SK-N-SH (cell line): ENCODE data around the gene PTPRK.

Experiments used
- EP300 ChIP-seq, 2 experiments: IDR thresholded peaks; 2 replicates each; pipeline versions ENCODE4 v1.4.0 to v1.6.1; 2012; ENCODE audit warnings: borderline replicate concordance in 1 of 2, low read depth in 1 of 2, low read length in 1 of 2
- FOSL2 ChIP-seq: IDR thresholded peaks from 2 replicates; pipeline ENCODE4 v1.4.0; 2012; ENCODE audit warnings: low read depth, mild to moderate bottlenecking, moderate library complexity, borderline replicate concordance
- GABPA ChIP-seq: IDR thresholded peaks from 2 replicates; pipeline ENCODE4 v1.4.0; 2012; ENCODE audit warnings: low read depth, mild to moderate bottlenecking
- NRF1 ChIP-seq: IDR thresholded peaks from 2 replicates; pipeline ENCODE4 v1.6.1; 2012; ENCODE audit warnings: low read depth, mild to moderate bottlenecking, low read length
- REST ChIP-seq: IDR thresholded peaks from 2 replicates; pipeline ENCODE4 v1.6.1; 2012; ENCODE audit warnings: mild to moderate bottlenecking, low read depth, low read length, moderate library complexity
- SMC3 ChIP-seq: IDR thresholded peaks from 2 replicates; pipeline ENCODE4 v1.6.1; 2012; ENCODE audit warnings: low read depth, low read length, improper control_type of control experiment
- TAF1 ChIP-seq: IDR thresholded peaks from 2 replicates; pipeline ENCODE4 v1.6.1; 2012; ENCODE audit warnings: low read depth, mild to moderate bottlenecking, low read length, moderate library complexity, borderline replicate concordance
- TEAD4 ChIP-seq: IDR thresholded peaks from 2 replicates; pipeline ENCODE4 v1.4.0; 2012; ENCODE audit warnings: mild to moderate bottlenecking, borderline replicate concordance; ENCODE audit not compliant: insufficient read depth
- USF2 ChIP-seq: fragments of 150-350 bp; IDR thresholded peaks from 2 replicates; pipeline ENCODE4 v1.6.1; 2017; ENCODE audit warnings: antibody characterized with exemption, low read length, low read depth, borderline replicate concordance
- TF ChIP-seq, protein P1 (sequence below): fragments of 200-600 bp; sonication (generic); IDR thresholded peaks from 2 replicates; pipeline ENCODE4 v1.6.1; 2017; ENCODE audit warnings: antibody characterized with exemption, mild to moderate bottlenecking, moderate library complexity

DNA sequence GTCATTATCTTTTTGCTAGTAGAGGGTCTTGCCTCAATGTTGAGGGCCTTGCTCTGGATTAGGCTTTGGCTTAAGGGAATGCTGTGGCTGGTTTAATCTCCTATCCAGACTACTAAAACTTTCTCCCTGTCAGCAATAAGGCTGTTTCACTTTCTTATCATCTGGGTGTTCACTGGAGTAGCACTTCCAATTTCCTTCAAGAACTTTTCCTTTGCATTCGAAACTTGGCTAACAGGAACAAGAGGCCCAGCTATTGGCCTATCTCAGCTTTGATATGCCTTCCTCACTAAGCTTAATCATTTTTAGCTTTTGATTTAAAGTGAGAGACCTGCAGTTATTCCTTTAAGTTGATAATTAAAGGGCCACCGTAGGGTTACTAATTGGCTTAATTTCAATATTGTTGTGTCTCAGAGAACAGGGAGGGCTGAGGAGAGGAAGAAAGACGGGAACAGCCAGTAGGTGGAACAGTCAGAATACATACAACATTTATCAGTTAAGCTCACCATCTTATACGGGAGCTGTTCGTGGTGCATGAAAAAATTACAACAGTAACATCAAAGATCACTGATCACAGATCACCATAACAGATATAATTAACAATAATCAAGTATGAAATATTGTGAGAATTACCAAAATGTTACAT lies 186.7 kb downstream of the PTPRK start:
- TF ChIP-seq FOSL2 (no peak), GABPA (no peak), REST (no peak), EP300 (IDR thresholded peaks at IDR 0.05; ENCODE audit: borderline replicate concordance in 1 of 2, low read depth in 1 of 2, low read length in 1 of 2) (no peak), TEAD4 (no peak), NRF1 (no peak), TAF1 (no peak), USF2 (no peak), SMC3 (no peak)
- TF ChIP-seq, protein P1, sequence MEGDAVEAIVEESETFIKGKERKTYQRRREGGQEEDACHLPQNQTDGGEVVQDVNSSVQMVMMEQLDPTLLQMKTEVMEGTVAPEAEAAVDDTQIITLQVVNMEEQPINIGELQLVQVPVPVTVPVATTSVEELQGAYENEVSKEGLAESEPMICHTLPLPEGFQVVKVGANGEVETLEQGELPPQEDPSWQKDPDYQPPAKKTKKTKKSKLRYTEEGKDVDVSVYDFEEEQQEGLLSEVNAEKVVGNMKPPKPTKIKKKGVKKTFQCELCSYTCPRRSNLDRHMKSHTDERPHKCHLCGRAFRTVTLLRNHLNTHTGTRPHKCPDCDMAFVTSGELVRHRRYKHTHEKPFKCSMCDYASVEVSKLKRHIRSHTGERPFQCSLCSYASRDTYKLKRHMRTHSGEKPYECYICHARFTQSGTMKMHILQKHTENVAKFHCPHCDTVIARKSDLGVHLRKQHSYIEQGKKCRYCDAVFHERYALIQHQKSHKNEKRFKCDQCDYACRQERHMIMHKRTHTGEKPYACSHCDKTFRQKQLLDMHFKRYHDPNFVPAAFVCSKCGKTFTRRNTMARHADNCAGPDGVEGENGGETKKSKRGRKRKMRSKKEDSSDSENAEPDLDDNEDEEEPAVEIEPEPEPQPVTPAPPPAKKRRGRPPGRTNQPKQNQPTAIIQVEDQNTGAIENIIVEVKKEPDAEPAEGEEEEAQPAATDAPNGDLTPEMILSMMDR, result no peak
